ENCODE results near the gene MTERF4.

Gene MTERF4

GRCh38 chr2:241070361-241070760 lies 31.7 kb downstream of the MTERF4 start:
- DNase-seq (ENCODE audit: low read depth, low spot score), result no peak

DNA sequence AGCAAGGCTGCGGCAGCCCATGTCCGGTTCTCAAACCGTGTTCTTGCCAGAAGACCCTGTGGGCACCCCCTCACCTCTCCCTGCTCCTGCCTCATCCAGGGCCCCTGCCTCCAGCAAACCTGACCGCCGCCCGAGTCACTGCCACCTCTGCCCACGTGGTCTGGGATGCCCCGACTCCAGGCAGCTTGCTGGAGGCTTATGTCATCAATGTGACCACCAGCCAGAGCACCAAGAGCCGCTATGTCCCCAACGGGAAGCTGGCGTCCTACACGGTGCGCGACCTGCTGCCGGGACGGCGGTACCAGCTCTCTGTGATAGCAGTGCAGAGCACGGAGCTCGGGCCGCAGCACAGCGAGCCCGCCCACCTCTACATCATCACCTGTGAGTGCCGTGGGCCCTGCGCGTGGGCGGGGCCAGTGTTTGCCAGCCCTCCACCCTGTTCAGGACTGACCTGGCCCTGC lies 32.2 kb downstream of the MTERF4 start:
- DNase-seq (ENCODE audit: low read depth, low spot score), result no peak

GRCh38 chr2:241068942-241069810 lies 32.9 kb downstream of the MTERF4 start:
- DNase-seq (ENCODE audit: low read depth, low spot score), result no peak

DNA sequence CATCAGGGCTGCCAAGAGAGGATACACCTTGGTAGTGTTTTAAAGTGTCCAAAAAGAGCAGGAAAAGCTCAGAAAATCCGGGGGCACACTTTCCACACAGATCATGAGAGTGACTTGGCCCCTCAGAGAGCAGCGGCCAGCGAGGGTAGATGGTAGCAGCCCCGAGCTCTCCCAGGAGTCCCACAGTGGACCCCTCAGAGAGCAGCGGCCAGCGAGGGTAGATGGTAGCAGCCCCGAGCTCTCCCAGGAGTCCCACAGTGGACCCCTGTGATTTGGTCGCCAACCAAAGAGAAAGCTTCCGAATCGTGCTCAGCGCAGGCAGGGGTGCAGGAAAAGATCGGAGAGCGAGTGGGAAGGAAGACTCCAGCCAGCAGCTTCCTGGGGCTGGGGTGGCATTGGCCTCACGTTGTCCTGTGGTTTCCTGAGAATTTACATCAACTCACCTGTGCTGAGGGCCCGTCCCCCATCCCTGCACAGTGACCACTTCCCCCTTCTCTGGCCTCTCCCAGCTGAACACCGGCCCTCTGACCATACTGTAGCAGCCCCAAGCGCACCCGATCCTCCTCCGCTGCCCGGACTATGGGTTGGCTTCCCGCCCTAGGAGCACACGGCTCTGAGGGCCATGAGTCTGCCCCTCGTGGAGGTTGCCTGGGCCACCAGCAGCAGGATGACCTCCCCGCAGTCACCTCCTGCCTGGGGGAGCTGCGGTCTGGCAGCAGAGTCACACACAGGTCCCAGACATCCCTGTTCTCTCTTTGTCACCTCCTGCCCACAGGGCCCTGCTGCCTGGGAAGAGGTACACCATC lies 33.7 kb downstream of the MTERF4 start:
- no peak for DNase-seq (ENCODE audit: low read depth, low spot score)

DNA sequence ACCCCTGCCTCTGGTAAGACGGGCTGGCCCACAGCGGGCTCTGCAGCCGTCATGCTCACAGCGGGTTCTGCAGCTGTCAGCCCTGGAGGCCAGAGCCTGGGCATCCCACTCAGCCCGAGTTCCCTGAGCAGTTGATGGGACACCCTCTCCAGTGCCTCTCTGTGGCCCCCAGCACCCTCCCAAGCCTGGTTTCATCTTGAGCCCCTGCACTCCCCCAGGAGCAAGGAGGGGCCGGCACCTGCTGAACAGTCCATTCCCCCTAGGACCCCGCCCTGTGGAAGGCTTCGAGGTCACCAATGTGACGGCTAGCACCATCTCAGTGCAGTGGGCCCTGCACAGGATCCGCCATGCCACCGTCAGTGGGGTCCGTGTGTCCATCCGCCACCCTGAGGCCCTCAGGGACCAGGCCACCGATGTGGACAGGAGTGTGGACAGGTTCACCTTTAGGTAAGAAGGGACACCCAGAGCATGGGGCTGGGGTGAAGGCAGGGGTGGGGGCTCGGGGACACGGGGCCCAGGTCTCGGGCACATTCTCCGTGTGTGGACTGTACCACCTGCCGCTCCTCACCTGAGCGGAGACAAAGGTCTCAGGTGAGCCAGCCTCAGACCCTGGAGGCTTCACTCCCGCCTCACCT lies 34.5 kb downstream of the MTERF4 start:
- DNase-seq (ENCODE audit: low read depth, low spot score), result no peak

GRCh38 chr2:241066893-241067341 lies 35.2 kb downstream of the MTERF4 start:
- DNase-seq (ENCODE audit: low read depth, low spot score), result no peak

- no peak for DNase-seq (ENCODE audit: low read depth, low spot score)
Measured at GRCh38 chr2:241066171-241066892, 35.8 kb downstream of the MTERF4 start.

- DNase-seq (ENCODE audit: low read depth, low spot score), result no peak
Measured at GRCh38 chr2:241065355-241065803, 36.7 kb downstream of the MTERF4 start.

GRCh38 chr2:241064802-241065354 lies 37.2 kb downstream of the MTERF4 start:
- DNase-seq (ENCODE audit: low read depth, low spot score), result no peak

DNA sequence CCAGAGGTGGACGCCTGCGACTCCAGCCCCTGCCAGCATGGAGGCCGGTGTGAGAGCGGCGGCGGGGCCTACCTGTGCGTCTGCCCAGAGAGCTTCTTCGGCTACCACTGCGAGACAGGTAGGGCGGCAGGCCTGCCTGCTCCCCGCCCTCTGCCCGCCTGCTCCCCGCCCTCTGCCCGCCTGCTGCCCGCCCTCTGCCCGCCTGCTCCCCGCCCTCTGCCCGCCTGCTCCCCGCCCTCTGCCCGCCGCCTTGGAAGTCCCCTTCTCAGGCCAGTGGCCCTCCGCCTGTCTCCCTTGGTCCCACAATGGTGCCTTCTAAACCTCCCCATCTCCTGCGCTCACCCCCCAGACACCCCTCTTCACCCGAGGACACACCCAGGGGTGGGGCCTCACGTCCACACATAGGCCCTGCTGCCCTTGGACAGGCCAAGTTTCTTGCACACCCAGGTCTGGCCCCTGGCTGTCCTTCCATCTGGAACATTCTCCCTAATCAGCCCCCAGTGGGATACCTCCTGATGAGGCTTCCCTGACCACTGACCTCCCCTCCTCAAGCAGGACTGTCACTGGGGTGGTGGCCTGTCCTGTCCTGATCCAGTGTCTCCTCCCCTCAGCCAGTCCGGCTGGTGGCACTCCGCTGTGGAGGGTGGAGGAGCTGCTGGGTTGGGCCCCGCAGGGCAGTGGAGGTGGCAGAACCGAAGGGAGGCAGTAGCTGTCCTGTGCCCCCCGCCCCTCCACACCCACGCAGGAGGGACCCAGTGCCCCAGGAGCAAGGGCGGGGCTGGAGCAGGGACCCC lies 37.9 kb downstream of the MTERF4 start:
- DNase-seq (ENCODE audit: low read depth, low spot score), result no peak

GRCh38 chr2:241063587-241063986 lies 38.5 kb downstream of the MTERF4 start:
- no peak for DNase-seq (ENCODE audit: low read depth, low spot score)

DNA sequence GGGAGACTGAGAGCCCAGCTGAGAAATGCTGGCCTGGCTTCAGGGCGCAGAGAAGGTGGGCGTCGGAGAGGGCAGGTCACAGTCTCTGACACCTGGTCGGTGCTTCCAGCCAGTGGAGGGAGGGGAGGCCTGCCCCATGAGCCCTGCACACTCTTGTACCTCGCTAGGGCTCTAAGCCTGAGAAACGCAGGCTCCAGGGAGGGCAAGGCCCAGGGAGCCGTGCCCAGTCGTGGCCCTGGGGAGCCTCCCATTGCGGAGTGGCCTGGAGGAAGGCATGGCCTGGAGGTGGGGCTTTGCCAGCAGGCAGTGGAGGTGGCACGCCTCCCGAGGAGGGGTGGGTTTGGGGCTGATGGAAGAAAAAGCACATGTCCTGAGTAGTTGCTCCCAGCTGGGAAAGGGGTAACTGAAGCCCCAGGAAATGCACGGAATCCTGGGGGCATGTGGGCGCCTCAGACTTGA lies 39.0 kb downstream of the MTERF4 start:
- DNase-seq (ENCODE audit: low read depth, low spot score), result no peak

GRCh38 chr2:241062389-241063092 lies 39.5 kb downstream of the MTERF4 start:
- DNase-seq (ENCODE audit: low read depth, low spot score), result no peak

- DNase-seq (ENCODE audit: low read depth, low spot score), result no peak
Measured at GRCh38 chr2:241061275-241061674, 40.8 kb downstream of the MTERF4 start.

GRCh38 chr2:241053576-241054251 lies 48.4 kb downstream of the MTERF4 start:
- no peak for DNase-seq (ENCODE audit: low read depth, low spot score)

DNA sequence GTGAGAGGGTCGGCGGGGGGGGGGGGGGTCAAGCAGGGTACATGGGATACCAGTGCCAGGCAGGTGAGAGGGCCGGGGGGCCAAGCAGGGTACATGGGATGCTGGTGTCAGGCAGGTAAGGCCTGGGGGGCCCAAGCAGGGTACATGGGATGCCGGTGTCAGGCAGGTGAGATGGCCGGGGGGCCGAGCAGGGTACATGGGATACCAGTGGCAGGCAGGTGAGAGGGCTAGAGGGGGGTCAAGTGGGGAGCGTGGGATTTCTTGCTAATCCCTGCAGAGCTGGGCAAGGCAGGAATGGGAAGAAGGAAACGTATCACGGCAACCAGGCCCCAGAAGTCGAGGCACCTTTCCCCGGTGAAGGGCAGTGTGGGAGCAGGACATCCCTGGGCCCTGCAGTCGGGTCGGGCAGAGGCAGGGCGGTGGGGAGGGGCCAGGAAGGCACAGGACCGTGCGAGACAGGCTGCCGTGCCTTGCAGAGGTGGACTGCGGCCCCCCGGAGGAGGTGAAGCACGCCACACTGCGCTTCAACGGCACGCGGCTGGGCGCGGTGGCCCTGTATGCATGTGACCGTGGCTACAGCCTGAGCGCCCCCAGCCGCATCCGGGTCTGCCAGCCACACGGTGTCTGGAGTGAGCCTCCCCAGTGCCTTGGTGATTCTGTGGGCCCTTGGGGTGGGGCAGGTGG lies 49.3 kb downstream of the MTERF4 start:
- no peak for DNase-seq (ENCODE audit: low read depth, low spot score)

DNA sequence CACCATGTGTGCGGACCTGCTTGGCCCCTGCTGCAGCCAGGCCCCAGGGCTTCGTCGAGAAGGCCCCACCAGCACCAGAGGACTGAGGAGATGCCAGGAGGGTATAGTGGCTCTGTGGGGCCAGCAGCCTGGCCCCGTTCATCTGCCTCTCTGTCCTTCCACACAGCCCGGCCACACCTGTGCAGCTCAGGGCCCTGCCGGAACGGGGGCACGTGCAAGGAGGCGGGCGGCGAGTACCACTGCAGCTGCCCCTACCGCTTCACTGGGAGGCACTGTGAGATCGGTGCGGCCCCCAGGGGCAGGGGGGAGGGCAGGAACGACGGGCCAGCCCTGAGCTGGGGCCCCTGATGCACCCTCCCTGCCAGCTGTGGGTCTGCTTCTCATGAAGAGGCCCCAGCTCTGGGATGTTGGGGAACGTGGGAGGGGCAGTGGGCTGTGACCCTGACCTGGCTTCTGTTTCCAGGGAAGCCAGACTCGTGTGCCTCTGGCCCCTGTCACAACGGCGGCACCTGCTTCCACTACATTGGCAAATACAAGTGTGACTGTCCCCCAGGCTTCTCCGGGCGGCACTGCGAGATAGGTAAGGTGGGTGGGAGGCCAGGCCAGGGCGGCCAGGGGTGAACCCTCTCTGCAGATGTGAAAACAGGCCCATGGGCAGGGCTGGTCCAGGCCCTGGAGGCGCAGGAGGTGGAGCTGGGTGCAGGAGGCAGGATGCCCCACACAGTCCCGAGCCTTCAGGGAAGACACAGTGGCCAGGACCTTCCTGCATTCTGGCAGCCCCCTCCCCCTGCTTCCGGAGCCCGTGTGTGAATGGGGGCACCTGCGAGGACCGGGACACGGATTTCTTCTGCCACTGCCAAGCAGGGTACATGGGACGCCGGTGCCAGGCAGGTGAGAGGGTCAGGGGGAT lies 50.3 kb downstream of the MTERF4 start:
- DNase-seq (ENCODE audit: low read depth, low spot score), result no peak
